Stimulated activated CD4-positive, alpha-beta T cell treated with anti-CD3 and anti-CD28 coated beads, TNF-alpha, amount 100 ng/mL, for 4 hours (primary cell): Measurements from ENCODE around the gene POU2F2.

Experiments
- DNase-seq, 3 experiments: peaks; one replicate each; pipeline ENCODE4 v3.0.0-alpha.2; 2020; ENCODE audit warnings: low read depth in 3 of 3

Gene POU2F2

DNA sequence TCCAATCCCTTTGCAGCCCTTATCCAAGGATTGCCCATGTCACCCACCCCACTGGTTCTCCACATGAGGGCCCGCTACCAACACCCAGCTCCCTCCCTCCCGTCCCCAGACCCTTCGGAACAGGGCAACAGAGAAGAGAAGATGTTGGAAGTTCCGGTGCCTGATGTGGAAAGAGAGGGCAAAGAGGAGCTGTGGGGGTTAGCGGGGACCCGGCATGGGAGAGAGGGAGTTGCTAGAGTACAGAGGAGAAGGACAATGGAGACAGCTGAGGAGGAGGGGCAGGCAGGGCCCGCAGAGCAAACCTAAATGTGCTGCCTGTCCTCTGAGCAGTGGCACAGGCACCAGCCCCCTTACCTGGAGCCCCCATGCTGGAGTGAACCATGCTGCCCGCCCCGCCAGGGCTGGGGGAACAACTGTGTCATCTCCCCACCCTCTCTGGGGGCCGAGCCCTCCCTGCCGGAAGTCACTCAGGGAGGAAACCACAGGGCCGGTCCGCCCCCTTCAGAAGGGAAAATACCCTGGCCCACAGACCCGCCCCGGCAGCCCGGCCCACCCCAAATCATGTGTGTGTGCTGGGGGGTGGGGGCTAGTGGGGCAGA is at the start of gene POU2F2:
Gene POU2F2 (minus strand): TSS at position 417 of the 599 bp plus-strand sequence. CDS start 35 bp downstream, at position 382.
- DNase-seq, result peak; percentile 78 to 91 (median 88)

DNA sequence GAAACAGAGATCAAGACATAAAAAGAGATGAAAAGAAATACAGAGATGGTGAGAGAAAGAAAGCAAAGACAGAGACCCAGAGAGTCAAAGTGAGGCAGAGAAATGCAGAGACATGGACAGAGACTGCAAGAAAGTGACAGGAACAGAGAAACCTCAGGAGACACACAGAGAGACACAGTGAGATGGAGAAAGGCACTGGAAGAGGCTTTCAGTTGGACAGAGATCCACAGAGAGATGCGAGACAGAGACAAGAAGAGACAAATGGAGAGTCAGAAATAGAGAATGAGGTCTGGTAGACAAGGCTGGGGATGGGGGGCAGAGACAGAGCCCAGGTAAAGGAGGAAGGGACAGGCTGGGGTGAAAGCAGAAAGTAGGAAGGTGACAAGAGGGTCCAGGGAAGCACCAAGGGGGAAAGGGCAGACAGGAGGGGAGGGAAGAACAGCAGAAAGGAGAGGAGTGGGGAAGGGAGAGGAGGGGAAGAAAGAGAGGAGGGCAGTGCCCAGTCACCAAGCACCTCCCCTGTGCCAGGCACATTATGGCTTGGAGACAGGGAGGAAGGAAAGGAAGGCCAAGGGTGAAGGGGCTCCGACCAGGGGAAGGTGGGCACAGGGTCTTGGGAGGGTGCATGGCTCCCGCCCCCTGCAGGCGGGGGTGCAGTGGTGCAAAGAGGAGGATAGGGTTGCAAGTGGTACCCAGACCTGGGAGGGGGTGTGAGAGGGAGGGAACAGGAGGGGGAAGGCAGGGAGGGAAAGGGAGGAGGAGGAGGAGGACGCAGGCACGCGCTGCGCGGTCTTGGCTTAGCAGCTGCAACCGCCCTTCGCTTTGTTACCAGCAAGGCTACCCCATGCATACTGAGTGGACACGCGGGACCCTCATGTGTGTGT is 46.8 kb upstream of the POU2F2 start:
- no peak for DNase-seq

DNA sequence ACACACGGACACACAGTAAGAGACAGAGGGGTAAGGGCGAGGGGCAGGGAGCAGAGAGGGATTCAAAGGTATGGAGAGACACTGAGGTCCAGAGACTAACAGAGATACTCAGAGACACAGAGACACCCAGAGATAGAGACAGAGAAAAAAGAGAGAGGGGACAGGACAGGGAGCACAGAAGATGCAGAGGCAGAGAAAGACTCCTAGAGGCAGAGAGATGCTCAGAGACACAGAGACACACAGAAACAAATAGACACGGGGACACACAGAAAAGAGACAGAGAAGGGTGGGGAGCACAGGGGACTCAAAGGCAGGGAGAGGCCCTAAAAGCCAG is 45.4 kb upstream of the POU2F2 start:
- DNase-seq, result no peak

DNA sequence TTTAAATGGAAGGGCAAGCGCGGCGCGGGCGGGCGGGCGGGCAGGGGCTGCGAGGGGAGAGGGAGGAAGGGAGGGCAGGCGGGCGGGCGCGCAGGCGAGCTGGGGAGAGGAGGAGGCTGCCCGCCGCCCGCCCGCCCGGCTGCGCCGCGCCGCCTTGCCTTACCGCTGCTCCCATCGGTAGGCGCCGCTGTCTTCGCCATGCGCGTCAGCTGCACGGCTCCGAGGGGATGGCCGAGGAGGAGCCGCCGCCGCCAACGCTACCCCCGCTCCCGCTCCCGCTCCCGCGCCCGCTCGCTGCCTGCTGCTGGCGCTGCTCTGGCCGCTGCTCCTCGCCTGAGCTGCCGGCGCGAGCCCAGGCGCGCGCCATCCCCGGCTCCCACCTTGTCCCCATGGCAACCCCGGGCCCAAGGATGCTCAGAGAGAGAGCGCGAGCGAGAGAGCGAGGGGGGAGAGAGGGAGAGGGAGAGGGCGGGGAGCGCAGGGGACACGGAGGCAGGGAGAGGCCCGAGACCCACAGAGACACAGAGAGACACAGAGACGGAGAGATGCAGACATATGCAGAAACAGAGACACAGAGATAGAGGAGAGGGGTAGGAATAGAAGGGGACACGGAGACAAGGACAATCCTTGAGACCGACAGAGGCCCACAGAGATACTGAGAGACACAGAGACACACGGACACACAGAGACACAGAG is 44.9 kb upstream of the POU2F2 start:
- peak; percentile 61 to 66 (median 61) for DNase-seq

DNA sequence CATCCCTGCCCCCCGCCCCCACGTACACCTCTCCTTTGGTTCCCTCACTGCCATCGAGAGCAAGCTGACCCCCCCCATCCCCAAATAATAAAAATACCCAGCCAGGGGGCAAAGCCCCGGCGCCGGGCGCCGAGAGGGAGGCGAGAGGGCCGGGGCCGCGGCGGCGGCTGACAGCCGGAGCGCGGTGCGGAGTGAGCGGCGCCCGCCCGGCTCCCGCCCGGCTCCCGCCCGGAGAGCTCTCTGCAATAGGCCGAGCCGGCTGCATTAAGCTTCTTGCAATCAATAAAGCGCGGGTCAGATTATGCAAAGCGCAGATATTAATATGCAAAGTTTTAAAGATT is 44.4 kb upstream of the POU2F2 start:
- DNase-seq, result no peak

DNA sequence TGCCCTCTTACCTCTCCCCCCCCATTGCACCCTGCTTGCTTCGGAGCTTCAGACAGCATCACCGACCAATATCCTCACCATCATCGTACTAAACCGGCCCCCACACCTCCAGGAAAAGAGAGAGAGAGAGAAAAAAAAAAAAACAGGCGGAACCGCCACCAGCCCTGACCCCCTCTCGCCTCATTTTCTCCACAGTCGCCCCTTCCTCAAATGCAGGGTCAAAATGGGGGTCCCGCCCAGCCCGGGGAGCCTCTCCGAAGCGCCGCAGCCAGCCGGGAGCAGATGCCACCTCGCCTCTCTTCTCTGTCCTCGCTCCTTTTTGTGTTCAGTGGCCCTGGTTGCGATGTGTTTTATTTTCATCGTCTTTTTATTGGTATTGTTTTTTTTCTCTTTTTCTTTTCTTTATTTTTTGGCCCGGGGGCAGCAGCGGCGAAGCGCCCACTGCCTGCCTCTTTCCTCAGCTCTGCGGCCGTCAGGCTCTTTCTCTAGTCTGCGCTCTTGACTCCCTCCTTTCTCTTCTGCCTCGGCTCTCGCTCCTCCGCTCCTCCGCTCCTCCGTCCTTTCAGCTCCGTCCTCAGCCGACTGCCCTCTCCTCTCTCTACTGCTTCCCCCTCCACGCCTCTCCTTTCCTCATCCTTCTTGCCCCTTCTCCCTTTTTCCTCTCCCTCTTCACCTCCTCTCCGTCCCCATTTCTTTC is 43.9 kb upstream of the POU2F2 start:
- DNase-seq, result no peak

DNA sequence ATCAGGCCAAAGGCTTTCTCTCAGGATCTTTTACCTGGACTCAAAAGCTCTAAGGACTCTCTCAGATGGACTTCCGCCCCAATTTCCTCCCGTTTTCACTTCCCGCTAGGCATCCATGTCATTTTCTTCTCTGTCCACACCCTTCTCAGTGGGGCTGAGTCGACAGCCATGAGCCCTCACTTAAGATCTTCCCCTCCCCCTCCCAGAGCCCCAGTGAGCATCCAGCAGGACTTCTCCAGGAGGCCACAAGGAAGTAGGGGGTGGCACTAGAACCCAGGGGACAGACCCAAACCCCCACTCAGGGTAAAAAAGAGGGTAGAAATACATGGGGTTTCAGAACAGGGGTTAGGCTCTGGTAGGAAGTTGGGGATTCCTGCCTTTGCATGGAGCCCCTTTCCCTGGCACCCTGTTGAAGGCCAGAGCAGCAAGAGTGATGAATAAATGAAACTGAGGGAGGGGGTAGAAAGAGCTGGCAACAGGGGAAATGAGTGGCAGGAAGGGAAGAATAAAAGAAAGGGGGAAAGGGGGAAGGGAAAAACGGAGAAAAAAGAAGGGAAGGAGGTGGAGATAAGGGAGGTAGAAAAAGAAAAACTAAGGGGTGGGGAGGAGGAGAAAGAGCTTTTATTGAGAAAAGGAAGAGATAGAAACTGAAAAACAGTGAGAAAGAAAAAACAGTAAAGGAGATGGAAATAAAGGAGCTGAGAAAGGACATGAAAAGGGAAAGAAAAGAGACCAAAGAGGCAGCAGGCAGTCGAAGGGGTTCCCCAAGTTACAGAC is 42.9 kb upstream of the POU2F2 start:
- no peak for DNase-seq

DNA sequence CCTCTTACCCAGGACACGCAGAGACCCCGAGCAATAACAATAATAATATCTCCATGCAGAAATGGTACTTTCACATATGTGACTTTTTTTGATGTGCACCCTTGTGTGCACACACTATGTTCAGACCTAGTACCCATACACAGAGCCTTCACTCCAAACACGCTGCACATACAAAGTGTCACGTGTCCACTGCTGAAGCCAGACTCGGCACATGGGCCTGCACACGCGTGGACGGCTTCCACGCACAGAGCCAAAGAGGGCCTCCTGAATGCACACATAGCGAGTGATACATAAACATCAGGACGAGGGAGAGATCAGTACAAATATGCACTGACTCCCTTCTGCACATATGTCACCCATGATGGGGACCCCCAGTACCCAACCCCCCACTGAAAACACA is 41.9 kb upstream of the POU2F2 start:
- DNase-seq, result no peak

DNA sequence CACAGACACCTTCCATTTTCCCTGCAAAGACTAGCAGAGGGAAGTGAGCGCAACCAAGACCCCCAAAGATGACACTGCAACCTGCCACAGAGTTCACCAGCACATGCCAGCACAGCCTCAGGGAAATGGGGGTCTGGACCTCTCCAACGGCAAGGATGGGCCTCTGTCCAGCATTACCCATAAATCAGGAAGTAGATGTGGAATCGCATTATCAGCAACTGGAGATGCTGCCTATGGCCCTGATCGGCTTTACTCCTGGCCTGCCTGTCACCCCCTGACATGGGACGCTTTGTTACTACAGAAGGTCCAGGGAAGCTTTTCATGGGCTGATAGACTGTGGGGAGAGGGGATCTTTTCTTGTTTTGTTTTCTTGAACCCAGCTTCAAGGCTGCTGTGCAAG is 41.4 kb upstream of the POU2F2 start:
- no peak for DNase-seq

DNA sequence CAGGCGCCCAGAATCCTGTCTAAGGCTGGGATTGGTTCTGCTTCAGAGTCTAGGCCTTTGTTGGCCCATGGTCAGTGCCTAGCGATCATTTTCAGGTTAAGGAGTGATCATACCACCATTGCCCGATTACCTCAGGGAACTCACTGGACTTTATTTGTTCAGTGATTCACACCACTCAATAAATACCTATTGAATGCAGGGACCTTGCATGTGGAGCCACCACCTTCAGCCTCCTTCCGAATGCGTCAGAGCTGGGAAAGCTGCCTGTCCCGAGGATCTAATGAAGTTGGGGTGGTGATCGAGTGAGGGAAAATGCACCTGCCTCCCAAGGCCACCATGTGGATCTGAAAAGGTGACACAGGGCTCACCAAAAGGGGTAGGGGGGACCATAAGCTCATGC is 40.0 kb upstream of the POU2F2 start:
- no peak for DNase-seq

DNA sequence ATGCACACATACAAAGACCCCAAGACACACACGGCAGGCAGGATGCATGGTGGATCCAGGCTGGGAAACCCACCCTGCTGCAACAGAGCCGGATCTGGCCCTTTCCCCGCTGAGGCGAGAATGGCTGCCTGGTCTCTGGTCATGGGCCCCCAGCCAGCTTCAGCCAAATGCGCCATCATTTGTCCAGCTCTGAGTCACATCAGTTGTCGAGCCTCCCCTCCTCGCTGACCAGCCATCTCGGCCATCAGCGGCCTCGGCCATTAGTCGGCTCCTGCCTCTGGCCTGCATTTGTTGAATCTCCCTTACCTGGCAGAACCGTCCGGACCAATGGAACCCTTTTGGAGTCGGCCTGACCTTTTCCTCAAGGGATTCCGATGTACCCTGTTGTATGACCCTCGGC is 38.5 kb upstream of the POU2F2 start:
- DNase-seq, result no peak

DNA sequence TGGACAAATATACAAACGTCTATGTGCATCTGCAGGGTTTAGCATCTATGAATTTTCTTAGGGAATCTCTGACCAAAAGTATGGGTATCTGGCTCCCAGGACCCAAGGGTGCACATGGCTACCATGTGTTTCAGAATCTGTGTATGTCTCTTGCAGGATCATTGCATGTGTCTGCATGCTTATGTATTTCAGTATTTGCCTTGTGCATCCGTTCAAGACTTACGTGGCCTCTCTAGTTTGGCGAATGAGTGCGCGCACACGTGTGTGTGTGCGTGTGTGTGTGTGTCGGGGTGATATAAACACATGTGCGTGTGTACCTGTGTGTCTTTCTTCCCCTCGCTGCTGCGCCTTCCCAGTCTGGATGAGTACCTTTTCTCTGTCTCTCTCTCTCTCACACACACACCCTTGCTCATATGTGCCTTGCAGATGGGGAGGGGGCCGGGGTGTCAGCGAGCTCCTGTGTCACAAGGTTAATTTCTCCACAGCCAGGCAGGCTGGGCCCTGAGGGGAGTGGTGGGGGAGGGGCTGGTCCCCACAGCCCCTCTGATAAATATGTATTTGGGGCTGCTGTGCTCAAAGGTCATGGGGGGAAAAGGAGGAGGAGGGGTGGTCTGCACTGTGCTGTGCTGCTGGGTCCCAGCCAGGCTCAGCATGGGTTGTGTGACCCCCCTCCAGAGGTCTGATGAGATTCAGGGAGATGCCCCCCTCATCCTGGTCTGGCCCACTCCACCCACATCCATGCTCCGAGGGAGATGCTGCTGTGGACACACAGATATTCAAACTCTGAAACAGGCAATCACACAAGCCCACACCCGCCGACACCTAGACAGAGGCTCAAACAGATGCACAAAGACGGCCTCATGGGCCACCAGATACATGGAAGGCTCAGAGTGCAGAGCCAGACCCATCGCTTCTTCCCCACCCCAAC is 37.5 kb upstream of the POU2F2 start:
- DNase-seq, result no peak

DNA sequence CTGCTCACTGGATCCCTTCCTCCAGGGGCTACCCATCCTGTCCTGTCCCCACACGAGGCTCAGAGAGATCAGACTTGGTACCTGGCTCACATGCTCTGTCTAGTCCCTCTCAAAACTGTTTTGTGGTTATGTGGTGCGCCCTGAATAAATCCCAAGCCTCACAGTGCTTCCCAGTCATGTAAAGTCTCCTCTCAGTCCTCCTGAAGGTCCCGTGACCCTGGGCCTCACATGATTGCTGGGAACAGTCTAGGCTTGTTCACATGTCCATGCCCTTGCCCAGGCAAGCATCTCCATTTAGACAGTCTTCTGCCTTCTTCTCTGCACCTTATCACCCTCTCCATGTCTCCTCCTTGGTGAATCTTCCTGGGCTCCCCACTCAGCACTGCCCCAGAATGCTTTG is 36.0 kb upstream of the POU2F2 start:
- DNase-seq, result no peak

DNA sequence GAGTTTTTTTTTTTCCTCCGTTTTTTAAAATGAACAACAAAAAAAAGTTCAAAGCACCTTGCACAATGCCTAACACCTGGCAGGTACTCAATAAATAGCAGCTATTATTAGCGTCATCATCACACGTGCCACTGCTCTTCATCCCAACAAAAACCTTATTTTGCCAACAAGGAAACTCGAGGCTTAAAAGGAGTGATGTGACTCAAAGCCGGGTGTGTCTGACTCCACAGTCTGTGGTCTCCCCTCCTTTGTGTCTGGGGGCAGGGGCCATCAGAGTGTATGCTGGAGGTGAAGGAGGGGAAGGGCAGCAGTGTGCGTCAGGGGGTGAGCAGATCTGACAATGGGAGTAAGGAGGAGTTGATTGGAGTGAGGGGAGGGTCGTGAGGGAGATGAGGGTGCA is 34.1 kb upstream of the POU2F2 start:
- no peak for DNase-seq

DNA sequence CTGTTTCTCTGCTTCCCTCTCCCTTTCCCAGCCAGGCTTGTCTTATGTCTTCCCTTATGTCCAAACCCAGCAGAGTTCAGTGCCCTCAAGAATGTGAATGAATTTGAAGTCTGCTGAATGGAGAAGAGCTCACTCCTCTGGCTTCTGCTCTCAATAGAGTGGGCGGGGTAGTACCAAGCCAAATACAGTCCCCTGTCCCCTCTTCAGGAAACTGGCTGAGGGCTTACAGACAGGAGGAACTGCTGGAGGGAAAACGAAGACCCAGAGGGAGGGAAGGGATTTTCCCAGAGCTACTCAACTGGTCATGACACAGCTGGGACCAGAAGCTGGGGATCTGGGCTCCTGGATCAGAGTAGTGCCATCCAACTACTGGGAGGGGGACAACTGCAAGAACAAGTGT is 32.9 kb upstream of the POU2F2 start:
- no peak for DNase-seq

DNA sequence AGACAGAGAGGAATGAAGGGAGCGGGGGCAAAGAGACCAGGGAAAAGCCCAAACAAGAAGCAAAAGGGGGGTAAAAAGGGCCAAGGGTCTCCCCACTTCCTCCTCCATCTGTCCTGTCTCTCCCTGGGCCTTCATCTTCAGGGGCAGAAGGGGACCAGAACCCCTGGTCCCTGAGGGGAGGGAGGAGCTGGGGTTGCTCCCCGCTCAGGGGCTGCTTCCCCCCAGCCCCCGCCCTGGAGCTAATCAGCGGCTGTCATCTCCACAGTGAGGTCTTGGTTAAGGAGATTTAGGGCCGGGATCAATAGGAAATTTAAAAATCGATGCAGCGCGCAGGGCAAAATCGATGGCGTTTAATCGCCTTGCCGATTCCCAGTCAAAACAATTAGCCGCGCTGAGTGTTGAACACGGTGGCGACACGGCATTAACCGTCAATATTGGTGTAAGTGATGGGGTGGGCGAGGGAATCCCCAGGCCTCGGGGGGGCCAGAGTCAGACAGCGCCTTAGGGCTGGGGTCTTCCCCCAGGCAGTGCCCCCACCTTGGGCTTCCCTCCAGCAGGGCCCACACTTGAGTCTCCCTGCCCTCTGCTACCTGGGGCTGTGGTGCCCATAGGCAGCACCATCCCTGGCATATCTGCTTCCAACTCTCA is 29.5 kb upstream of the POU2F2 start:
- no peak for DNase-seq

DNA sequence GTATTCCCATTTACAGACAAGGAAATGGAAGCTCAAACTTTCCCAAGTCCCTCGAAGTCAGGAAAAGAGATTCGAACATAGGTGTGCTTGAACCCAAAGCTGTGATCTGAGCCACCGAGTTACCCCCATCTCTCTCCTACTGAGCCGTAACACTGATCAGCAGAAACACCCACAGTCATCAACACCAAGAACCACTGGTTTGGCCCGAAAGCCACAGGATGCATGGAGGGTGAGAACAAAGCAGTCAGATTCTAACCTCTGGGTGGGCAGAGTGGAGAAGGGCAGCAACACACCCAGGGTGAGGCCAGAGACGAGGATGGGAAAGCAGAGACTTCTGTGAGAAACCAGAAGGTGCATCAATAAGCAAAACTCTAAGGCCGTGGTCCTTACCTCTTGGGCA is 27.7 kb upstream of the POU2F2 start:
- DNase-seq, result no peak

DNA sequence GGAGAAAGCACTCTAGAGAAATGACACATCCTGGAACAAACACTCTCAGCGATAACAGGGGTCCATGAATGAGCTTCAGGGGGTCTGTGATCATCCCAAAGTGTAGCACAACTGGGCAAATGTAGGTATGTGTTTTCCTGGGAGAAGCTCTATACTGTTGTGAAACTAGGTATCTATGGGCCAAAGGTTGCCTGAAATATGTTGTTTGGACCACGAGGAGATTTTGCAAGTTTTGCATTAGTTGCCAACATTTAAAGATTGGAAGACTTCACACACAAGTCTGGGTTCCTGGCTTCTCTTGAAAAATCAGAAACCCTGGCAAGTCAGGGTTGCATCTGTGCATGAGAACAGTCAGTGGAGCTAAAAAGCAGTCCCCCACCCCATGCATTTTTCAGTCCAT is 26.7 kb upstream of the POU2F2 start:
- no peak for DNase-seq

DNA sequence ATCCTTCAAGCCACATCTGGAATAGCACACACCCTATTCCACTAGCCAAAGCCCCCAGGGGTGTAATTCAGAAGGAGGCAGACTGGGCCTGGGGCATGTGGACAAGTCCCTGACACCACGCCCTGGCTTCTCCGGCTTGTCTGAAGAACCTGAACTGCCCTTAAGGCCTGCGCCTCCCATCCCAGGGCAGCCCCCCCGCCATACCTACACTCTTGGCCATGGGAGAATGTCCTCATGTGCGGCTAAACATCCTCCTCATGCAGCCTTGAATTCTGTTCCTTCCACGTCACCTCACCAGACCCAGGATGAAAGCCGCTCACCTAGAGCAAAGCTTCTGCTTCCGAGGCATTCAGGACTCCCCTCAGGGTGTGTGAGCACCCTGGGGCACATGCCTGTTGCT is 24.3 kb upstream of the POU2F2 start:
- DNase-seq, result no peak

DNA sequence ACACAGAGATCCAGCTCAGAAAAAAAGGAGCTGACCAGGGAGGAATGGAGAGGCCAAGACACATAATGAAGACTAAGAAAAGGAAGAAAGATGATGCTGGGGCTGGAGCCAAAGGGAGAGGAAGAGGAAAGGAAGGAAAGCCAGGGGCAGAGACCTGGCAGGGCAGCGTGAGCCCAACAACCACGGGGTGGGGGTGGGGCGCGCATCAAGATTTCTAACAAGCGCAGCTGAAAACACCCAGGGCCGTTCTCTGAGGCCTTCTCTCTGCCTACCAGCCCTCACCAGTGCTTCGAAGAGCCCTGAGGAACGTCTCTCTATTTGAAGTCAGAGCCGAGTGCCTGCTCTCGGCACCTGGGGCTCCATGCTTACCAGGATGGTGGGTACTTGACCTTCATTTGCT is 23.6 kb upstream of the POU2F2 start:
- DNase-seq, result no peak
